Measurements from ENCODE around the gene KRT26.

GRCh38 chr17:40813804-40814203, 41.8 kb upstream of the KRT26 start:
- TF ChIP-seq EZH2 (conservative IDR thresholded peaks at IDR 0.05; ENCODE audit: low read depth, low read length) (no peak), CTCF (CRISPR knock-in tag; IDR thresholded peaks at IDR 0.05) (no peak)
